GM10266 (cell line): ENCODE results near the gene TLCD1.

Source experiments
- DNase-seq: peaks from one replicate; pipeline ENCODE4 v3.0.0; 2012; ENCODE audit errors: extremely low spot score
- TF ChIP-seq, protein P1 (sequence below): IDR thresholded peaks from 2 replicates; pipeline ENCODE4 v1.5.1; 2012; ENCODE audit warnings: mild to moderate bottlenecking, low read depth; ENCODE audit not compliant: control insufficient read depth, insufficient read depth; ENCODE audit errors: missing control alignments

TLCD1 gene

DNA sequence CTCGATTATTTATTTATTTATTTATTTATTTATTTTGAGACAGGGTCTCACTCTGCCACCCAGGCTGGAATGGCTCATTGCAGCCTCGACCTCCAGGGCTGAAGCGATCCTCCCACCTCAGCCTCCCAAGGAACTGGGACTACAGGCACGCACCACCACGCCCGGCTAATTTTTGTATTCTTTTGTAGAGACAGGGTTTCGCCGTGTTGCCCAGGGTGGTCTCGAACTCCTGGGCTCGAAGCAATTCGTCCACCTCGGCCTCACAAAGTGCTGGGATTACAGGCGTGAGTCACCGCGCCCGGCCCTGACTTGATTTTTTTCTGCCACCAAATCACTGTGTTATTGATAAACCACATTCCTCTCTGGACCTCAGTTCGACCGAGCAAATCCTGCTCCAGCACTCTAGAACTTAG is 7.0 kb downstream of the TLCD1 start:
- TF ChIP-seq, protein P1, sequence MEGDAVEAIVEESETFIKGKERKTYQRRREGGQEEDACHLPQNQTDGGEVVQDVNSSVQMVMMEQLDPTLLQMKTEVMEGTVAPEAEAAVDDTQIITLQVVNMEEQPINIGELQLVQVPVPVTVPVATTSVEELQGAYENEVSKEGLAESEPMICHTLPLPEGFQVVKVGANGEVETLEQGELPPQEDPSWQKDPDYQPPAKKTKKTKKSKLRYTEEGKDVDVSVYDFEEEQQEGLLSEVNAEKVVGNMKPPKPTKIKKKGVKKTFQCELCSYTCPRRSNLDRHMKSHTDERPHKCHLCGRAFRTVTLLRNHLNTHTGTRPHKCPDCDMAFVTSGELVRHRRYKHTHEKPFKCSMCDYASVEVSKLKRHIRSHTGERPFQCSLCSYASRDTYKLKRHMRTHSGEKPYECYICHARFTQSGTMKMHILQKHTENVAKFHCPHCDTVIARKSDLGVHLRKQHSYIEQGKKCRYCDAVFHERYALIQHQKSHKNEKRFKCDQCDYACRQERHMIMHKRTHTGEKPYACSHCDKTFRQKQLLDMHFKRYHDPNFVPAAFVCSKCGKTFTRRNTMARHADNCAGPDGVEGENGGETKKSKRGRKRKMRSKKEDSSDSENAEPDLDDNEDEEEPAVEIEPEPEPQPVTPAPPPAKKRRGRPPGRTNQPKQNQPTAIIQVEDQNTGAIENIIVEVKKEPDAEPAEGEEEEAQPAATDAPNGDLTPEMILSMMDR, result no peak
- no peak for DNase-seq

DNA sequence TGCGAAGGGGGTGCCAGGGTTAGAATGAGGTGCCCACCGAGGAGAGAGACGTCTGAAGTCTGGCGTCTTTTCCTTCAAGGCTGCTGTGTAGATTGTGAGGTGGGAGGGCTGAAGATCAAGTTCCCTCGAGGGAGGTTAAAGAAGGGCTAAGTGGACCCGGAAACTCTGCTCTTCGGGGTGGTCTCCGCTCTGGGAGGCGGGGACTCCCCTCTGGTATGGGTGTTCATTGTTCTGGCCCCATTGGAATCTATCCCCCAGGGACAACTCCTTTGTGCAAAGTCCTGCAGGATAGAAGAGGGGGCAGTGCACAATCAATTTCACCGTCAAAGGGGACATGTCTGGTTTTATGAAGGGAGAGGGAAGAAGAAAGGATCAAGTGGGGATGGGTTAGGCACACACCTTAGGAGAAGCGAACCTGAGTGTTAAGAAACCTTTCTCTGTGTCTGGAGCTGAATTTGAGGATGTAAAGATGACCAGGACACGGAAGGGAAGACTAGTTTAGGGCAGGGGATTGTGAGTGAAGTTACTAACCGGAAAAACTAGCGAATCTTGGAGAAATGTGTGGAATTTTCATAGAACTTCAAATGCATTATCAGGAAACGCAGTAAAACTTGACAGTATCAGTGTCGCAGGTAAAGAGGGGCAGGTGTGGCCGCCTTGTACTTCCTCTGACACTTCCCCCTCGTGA is 7.6 kb downstream of the TLCD1 start:
- TF ChIP-seq, protein P1, result no peak
- no peak for DNase-seq

DNA sequence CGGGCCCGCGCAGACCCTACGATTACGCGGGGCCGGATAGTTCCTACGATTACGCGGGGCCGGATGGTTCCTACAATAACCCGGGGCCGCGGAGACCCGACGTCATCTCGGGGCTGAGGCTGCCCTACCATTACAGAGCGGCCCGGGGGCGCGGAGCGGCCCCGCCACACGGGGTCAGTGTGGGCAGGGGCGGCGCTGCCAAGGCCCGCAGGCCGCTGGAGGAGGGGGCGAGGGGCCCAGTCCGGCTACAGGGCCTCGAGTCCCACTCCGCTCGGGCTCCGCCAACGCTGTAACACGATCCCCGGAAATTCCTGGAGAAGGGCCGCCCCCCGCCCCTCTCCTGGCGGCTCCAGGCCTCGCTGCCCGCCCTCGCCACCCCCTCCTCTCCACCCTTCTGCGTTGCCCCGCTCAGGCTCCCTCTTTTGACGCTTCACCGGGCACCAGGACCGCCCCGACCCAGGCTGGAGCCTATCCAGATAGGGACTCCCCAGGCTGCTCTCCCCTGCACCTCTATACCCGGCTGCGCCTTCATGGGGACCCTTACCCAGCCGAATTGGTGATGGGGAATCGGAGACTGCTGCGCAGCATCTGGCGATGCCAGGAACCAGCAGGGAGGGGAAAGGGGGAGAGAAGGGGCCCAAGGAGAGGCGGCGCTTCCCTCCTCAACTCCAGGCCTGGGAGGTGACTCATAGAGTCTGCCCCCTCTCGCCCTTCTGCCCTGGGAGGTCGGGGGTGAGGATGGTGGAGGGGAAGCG is 8.3 kb downstream of the TLCD1 start, which contains the start of gene RAB34:
Gene RAB34 (minus strand): TSS at position 291 of the 755 bp plus-strand sequence. CDS start 602 bp downstream, outside the sequence.
- TF ChIP-seq, protein P1, result peak; percentile 43
- DNase-seq, result peak; percentile 48

DNA sequence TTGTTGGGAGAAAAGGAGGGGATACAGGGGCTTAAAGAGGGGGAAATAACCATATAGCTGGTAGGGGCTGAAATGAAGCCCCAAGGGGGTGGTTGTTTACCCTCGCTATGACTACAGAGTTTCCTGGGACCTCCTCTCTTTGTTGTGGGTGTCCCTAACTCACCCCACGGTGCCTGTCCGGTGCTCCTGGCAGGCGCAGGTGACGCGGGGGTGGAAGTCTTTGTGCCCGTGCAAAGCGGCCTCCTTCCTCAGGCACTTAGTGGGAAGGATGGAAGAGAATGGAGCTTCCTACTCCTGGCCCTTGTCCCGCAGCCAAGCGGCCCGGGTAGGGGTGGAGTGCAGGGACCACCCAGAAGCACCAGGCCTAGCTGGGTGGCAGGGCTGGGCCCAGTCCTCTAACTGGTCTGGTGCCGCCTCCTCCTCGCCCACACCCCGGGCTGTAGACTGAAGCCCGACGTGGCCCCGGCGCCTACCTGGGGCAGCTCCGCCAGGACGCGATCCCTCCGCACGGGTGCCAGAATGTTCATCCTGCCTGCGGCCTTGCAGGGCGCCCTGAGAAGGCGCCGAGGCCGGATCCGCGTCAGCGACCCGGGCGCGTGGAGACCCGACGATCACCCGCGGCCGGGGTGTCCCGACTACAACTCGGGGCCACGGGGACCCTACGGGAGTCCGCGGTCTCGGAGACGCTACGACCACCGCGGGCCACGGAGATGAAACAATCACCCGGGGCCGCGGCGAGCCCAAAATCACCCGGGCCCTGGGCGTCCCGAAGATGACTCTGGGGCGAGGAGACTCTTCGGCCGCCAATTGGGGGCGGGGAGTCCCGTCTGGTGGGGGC is 9.1 kb downstream of the TLCD1 start:
- TF ChIP-seq, protein P1, result no peak
- no peak for DNase-seq

DNA sequence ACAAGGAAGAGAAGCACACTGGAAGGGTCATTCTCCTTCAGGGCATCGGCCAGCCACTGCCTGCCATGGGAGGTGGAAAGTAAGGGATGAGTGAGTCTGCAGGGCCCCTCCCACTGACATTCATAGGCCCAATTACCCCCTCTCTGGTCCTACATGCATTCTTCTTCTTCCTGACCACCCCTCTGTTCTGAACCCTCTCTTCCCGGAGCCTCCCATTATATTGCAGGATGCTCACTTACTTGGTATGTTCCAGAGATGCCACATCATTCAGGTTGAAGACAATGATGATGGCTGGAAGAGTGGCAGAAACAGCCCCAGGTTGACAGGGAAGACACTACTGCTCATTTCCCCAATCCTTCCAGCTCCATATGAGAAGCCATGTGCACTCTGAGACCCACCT is 10.8 kb downstream of the TLCD1 start:
- TF ChIP-seq, protein P1, result no peak

DNA sequence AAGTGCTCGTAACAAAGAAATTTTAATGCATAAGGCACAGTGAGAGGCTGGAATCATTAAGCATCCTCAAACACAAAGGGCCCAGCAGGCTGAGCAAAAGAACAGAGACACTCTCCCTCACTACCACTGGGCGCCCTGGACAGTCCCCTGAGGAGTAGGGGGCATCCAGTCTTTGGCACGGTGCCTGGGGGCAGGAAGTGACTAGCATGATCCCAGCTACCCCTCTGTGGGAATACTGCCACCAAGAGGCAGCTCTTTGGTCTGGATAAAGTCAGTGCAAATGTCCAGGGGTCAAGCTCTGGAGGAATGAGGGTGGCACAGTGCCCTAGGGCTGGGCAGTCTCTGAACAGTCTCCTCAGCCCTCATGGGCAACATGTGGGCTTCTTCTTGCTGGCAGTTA is 11.8 kb downstream of the TLCD1 start:
- no peak for DNase-seq
- TF ChIP-seq, protein P1, result no peak

More for the DNA sequence above, 10.8 kb downstream of the TLCD1 start:
- DNase-seq, result no peak
